GM19372 (cell line): ENCODE results near the gene DYSF.

Experiments
- ATAC-seq: cut with Tn5 transposase; IDR thresholded peaks from one replicate; pipeline ENCODE4 v1.9.1; 2021; ENCODE audit warnings: mild to moderate bottlenecking, low read depth, moderate library complexity; ENCODE audit not compliant: unreplicated experiment

DYSF gene

DNA sequence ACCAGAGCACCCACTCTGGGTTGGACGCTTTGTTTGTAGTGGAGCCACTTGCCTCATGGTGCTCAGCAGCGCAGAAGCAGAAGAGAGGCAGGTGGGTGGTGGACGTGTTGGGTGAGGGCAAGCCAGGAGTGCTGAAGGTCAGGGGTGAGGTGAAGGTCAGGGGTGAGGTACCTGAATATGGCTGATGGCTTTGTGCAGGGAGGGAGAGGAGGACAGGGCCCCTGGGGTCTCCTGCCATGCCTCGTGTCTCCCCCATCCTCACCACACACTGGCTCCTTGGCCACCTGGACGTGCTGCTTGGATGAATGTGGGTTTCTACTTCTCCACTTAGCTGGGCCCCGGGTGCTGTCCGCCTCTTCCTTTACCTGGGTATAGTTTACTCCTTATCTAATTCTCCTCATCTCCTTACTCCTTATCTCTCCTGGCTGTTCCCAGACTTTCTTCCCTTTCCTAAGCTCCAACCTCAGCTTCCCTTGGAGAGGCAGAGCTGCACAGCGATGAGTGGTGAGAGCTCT, 68.1 kb downstream of the DYSF start:
- ATAC-seq: no peak

DNA sequence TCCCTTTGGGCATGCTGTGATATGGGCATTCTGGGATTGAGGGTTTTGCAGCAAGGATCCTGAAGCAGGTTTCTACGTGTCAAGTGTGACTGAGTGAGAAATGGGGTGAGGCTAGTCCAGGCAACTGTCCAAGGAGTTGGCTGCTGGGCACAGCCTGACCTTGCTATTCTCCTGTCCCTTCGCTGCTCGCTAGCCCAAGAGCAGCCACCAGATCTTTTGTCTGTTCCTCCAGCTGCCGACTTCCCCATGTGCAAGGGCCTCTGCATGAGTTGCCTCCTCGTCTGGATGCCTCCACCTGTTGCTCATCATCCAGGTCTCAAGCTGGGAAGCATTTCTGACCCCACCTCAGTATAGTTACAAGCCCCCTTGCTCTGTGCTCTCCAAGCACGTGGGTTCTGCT, 71.1 kb downstream of the DYSF start:
- no peak for ATAC-seq

DNA sequence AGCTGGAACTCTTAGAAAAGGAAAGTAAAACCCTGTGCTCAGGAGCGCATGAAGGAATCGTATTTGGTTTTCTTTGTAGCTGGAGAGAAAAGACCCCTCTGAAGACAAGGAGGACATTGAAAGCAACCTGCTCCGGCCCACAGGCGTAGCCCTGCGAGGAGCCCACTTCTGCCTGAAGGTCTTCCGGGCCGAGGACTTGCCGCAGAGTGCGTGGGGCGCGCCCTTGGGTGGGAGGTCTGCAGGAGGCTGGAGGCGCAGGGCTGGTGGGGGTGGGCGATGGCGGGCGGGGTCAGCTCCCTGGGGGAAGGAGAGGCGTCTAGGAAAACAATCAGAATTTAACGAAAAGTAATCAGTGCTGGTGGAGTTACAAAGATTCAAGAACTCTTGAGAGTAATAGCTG, 72.8 kb downstream of the DYSF start:
- no peak for ATAC-seq

DNA sequence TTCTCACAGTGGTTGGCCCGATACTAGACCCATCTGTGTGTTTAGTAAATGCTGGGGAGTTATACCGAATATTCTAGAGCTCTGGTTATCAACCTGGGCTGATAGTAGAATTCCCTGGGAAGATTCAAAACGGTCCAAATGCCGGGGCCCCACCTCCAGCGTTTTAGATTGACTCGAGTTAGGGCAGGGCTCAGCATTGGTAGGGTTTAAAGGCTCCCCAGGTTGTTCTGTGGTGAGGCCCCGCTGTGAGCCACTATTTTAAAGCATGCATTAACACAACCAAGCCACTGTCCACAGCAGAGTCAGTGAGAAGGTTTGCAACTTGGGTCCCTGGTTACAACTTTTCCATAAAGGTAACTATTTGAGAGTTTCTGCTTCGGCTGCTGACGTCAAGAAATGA, 73.6 kb downstream of the DYSF start:
- ATAC-seq: no peak

DNA sequence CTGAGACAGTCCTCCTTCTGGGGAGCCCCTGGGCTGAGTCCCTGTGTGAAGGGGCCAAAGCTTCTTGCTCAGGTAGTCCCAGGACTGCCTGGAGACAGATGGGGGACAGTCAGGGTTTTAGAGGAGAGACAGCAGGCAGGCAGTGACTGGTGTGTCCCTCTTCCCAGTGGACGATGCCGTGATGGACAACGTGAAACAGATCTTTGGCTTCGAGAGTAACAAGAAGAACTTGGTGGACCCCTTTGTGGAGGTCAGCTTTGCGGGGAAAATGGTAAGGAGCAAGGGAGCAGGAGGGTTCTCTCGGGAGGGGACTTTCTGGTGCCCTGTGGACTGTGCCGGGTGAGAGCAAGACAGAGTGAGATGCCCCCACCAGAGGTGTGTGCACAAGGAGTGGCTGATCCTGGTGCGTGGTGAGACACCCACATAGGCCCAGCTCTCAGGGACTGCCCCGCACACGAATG, 74.8 kb downstream of the DYSF start:
- ATAC-seq: no peak

DNA sequence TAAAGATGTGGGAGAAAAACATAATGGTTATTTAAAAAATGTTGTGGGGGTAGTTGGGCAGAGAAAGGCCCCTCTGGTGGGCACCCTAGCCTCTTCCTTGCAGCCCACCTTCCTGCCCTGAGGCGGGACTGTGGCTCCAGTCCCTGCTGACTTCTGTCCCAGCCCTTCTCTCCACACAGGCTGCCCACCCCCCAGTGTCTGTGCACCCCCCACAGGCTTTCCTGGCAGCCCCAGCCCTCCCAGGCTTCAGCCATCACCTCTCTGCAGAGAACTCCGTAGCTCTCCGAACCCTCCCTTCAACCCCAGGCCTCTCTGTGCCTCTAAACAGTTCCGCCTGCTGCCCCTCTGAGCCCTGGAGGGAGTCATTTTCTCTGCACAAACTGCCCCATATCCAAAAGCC, 75.4 kb downstream of the DYSF start:
- no peak for ATAC-seq

DNA sequence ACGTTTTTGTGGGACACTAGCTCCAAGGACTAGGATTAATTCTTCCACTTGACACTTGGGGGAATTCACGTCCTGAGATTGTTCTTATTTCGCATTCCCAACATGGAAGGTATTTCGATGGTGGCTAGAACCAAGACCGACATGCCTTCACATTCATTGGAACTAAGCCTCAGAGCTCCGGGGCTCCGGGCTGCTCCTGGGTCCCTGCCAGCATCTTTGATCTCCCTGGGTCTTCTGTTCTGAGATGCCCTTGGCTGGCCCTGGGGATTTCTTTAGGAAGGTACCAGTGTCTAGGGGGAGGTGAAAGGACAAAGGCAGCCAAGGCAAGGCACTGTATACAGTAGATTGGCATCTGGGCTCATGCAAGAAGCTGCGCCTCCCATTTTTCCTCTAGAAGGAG, 76.8 kb downstream of the DYSF start:
- ATAC-seq: no peak

DNA sequence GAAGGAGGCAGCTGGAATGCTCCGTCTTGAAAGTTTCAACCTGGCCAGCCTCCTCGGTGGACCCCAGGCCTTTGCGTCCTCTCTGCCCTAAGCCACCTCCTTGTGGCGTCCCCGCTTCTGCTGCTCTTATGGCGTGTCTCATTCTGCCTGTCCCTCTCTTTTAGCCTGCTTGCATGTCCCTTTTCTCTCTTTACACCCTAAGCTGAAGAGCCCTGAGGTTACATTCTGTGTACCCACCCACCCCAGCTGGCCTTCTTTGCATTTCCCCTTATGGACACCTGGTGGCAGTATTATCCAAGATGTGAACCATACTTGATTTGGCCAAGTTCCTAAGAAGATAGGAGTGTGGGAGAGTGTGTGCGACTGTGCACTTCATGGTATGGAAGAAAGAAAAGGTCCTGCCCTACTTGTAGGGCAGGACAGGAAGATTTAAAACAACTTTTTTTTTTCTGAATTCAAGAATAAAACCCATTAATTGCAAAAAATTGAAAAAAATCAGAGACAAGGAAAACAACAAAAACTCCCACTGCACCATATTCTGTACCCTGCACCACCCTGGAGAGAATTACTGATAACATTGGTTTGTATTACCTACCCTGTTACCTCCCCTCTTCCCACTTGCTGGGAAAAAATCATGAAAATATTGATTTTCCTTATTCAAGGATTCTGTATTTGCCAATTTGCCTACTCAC, 77.4 kb downstream of the DYSF start:
- no peak for ATAC-seq

DNA sequence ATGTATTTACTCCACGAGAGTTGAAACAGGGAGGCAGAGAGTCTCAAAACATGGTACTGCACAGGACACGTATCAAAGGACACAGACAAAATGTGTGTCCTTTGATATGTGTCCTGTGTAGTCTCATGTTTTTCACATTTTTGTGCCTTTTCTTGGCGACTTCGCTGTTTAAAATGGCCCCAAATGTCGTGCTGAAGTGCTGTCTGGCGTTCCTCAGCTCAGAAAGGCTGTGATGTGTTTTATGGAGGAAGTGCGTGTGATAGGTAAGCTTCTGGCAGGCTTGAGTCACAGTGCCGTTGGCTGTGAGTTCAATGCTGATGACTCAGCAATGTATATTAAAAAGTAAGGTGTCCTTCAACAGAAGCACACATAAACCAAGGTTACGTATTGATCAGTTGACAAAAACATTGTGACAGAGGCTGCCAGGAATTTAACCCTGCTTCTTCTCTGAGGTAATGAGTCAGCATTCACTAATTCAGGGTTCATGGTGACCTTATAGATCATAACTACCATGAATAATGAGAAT, 78.2 kb downstream of the DYSF start:
- ATAC-seq: no peak

DNA sequence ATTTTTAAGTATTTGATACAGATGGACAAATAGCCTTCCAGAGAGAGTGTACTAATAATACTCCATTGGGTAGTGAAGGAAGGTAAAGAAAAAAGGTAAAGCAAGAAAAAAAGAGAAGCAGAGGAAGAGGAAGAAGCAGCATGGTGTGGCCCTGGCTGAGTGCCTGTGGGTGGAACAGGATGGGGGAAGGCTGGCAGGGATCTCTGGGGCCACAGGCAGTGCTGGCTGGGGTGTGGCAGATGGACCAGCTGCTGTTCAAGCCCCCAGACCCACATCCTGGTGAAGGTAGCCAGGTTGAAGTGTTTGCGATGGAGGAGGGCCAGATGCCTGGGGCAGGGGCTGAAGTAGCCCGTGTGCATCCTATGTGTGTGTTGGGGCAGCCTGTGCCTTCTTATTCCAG, 79.0 kb downstream of the DYSF start:
- no peak for ATAC-seq

DNA sequence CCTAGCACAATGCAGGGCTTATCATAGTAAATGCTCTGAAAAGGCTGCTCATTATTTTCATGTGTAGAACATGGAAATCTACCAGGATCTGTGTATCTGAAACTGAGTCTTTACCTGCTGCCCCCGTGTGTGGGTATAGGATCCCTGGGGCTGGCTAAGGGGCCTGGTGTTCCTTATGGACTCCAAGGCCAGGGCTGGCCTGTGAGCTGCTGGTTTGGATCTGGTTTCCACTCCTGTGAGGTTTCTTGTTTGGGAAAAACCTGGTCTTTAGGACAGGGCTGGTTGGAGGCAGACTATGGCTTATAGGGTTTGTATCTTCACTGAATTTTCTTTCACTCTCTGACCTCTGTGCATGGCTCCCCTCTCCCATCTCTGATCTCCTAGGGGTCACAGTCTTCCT, 80.8 kb downstream of the DYSF start:
- ATAC-seq: no peak

DNA sequence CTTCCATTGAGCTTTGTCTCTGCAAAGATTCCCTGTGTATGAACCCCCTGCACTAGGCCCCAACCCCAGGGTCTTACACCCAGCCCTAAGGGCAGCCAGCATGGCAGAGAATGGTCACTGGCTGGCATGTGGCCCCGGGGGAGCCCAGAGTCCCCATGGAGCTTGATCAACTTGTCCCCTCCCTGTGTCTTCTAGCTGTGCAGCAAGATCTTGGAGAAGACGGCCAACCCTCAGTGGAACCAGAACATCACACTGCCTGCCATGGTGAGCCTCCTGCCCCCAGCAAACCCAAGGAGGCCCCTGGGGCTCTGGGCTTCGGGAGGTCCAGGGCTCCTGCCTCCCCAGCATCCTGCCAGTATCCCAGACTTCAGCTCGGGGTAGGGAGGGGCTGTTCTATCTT, 81.5 kb downstream of the DYSF start:
- ATAC-seq: no peak

DNA sequence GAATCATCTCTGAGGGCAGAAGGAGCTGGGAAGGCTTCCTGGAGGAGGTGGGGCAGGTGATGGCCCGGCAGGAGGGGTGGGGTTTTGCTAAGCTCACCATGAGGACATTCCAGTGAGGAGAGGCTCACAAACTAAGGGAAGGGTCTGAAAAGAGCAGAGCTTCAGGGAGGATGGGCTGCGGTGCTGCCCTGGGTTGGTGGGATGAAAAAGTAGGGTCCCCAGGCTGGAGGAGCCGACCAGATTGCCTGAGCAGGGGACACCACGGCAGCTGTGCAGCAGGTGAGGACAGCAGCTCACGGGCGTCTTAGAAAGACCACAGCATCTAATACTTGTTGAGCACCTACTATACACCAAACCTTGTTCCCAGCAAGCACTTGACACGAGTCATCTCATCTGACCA, 82.2 kb downstream of the DYSF start:
- ATAC-seq: no peak

DNA sequence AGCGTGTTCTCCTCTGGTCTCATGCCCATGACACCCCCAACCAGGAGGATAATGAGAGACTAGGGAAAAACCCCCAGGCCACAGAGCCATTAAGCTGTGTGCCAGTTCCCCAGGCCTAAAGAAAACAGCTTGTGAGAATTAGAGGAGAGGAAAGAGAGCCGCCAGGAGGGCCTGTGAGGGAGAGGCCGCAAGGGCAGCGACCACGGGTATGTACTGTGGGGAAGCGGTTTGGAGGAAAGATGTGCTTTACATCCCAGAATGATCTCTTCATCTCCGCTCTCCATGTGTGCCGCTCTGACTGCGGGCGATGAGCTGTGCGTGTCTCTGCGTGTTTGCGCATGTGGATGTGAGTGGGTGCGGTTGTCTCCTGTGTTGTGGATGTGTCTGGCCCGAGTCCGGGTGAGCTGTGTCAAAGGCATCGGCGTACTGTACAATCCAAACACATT, 82.9 kb downstream of the DYSF start:
- no peak for ATAC-seq

DNA sequence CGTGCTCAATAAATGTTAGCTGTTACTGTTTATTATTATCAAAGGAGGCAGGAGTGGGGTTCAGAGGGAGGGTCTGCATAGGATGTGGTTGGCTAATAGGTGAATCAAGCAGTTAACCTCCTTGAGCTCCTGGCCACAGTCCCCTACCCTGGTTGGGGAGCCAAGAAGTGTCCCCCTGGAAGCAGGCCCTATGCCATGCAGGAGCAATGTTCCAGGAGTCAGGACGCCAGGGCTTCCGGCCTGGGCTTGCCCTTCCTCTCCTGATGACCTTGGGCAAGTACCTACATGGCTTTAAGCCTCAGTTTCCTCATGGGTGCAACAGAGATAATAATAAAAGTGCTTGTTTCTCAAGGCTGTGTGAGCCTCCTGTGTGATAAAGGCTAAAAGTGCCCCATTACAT, 84.9 kb downstream of the DYSF start:
- no peak for ATAC-seq

DNA sequence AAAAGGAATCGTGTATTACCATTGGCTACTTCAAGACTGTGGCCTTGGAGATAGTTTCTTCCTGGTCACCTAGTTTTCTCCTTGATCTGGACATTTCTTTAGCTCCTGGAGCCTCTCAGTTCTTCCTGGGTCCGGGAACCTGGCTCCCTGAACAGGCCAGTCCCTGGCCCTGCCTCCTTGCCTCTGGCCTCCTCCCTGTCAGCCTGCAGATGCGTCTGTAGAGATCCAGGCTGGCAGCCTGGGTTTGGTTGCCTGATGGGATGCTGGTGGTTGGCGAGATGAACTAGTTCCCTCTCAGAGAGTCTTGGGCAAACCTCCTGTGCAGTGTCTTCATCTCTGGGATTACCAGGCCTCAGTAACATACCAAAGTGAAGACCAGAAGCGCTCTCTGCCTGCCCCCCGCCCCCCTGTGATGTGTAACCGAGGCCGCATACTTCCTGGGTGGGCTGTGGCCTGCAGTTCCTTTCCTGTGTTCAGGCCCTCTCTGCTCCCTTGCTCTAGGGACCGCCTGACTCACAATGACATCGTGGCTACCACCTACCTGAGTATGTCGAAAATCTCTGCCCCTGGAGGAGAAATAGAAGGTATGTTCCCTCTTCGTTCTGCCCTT, 85.4 kb downstream of the DYSF start:
- ATAC-seq: no peak

DNA sequence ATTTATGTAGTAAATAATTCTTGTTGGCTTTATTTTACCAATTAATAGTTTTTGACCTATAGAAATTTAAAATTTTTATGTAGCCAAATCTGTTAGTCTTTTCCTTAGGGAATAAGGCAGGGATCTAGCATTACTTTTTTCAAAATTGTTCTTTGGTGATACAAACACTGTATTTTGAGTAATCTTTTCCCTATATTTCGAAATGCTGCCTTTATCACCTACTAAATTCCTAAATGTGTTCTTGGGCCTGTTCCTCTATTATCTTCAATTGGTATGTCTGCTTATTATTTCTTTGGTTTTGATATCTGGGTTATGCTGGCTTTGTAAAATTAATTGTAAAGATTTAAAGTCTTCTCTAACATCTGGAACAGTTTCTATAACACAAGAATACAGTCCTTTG, 87.5 kb downstream of the DYSF start:
- no peak for ATAC-seq

DNA sequence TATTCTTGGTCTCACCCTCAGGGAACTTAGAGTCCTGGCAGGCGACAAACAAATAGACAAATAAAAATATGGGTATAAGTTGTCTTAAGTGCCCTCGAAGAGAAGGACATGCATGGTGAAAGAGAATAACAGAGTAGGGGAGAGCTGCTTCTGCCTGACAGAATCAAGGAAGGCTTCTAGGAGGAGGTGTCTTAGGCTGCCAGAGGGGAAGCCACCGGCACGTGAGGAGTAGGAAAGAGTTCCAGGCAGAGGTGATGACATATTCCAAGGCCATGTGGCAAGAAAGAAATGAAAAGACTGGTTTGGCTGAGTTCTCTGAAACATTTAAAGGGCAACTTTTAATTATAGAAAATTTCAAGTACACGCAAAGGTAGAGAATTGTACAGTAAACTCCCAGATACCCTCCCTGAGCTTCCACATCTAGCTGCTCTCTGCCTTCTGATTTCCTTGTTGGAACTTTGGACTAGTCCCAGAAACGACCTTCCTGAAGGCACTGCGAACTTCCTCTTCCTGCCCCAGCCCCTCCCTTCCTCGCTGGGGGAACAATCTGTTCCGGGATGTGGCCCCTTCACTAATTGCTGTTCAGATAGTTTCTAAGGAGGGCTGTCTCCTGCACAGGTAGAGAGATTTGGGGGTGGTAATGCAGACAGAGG, 91.7 kb downstream of the DYSF start:
- ATAC-seq: no peak

DNA sequence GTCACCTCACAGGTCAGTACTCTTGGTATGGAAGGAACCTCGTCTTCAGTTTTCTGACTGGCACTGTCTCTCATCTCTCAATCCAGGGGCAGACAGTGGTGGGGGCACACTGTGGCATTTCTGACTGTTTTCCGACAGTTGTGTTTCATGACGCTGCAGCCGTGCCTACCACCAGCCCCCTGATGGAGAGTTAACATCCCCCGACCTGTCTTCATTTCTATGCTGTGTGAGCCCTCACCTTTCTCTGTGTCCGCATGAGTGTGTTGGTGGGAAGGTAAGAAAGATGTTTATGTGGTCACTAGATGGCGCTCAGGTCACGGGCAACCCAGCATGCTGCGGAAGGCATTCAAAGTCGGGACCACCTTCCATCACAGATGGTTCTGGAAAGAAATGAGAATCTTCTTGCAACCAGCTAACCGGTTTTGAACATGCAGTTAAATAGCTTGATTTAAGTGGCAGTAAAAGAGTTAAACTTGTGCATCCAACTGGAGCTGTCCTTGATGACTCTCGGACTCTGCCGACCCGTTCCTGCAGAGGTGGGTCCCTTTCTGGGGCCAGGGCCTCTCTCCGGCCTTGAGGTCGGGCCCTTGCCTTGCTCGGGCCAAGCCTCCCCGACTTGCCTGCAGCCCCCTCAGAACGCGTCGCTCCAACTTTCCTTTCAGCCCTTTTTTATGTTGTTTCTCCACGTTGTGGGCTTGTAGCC, 92.4 kb downstream of the DYSF start:
- peak; percentile 84 for ATAC-seq

DNA sequence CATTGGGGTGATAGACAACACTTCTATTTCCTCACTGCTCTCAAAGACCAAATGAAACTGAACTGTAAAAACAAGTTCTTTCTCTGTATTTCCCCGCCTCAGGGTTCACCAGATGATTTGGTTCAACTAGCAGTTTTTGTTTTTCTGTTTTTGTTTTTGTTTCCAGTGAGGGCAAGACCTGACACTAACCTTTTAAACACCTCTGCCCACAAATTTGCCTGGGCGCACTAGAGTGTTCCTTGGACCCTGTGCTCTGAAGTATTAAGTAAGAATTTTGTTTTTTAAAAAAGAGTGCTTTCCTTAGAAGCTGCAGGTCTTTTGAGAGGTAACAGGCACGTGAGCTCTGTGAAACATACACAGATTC, 92.9 kb downstream of the DYSF start:
- ATAC-seq: no peak

DNA sequence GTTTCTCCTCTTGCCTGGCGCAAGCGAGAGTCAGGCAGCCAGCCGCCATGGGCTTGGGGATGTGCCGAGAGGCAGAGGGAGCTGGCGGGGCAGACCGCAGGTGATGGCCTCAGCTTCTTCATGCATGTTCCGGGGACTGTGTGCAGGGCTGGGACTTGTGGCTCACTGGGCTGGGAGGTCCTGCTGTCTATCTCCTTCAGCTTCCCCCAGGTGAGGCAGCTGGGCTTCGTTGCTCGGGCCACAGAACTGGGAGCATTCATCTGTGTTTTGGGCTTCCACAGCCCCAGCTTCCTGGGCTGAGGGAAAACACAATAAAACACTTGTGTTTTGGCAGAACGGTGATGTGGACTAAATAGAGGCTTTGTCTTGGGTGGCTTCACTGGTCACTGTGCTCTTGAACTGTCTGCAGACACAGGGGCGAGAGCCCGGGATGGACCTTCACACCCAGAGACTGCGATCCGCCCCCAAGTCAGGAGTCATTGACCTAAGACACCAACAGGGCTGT, 93.5 kb downstream of the DYSF start:
- no peak for ATAC-seq
